NCI-H2227 (cell line): ENCODE results near the gene ERGIC1.
A peak's percentile ranks its signal among the peaks of the same experiment; 100 is the strongest.

Experiments used
- DNase-seq: peaks from one replicate; lab custom pipeline; 2025; ENCODE audit not compliant: unreplicated experiment; lab: John Stamatoyannopoulos, UW

The ERGIC1 gene

GRCh38 chr5:172915514-172915913, 81.5 kb downstream of the ERGIC1 start:
- DNase-seq, result no peak

GRCh38 chr5:172918421-172919371, 84.6 kb downstream of the ERGIC1 start:
- no peak for DNase-seq

DNA sequence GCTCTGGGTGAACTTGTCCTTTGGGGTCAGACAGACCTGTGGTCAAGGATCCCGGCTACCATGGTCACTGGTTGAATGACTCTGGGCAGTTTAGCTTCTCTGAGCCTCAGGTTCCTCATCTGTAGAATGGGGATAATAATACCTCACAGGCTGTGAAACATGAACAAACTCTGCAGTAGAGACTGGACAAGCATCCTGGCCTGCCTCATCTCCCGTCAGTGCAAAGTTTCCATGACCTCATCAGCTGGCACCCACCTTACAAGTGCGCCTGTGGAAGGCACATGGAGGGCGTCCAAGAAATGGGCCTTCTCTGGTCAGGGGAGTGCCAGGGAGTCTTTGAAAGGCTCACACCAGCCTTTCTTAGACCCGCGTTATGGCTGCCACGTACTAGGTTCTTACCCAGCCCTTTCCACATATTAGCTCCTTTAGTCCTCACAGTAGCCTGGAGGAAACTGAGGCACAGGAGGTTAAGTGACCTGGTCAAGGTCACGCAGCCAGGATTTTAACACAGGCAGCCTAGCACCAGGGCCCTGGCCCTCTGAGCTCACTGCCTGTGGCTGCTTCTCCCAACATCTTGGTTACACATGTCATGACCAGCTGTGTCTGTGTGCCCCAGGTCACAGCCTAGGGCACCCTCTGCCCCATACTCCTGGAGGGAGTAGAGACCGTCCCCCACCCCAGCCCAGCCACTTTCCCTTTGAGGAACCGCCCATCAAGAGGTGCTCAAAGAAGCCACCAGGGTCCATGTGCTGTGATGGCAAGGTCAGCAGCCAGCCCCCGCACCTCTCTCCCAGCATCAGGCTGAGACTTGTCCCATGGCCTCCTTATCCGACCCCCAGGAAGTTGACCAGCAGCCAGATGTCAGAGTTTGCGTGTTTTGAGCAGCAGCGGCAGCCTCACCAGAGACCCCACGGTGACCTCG, 85.7 kb downstream of the ERGIC1 start:
- DNase-seq, result no peak

- no peak for DNase-seq
Observed at GRCh38 chr5:172920447-172920849, 86.4 kb downstream of the ERGIC1 start.

DNA sequence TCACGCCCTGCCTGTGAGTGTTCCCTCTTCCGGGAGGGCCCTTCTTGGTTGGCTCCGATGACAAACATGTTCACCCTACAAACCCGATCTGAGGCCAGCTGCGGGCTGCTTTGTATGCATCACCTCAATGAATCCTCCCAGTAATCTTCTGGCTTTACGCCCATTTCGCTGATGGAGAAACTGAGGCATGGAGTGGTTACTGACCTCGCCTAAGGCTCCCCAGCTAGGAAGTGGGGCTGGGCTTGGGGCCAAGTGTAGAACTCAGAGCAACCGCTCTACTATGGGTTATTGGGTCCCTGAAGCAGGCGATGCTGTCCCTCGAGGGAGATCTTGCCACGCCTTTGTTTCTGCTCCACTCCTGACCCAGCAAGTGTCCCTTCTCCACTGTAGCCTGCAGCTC, 86.9 kb downstream of the ERGIC1 start:
- DNase-seq, result no peak

- no peak for DNase-seq
Observed at GRCh38 chr5:172921906-172922305, 87.9 kb downstream of the ERGIC1 start.

DNA sequence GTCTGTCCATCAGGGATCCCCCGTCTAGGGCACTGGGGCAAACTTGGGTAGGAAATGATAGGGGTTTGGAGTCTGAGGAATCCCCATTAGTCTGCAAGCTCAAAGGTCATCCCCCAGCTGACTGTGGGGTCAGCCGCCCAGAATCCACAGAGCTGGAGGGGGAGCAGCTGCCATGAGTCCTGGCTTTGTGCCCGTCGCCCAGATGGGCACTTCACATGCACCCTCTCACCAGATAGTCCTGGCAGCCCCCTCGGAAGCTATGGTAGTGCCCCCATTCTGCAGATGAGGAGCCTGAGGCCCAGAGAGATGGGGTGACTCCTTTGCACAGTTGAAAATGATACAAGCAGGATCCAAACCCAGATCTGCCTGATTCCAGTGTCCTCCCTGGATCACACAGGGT, 89.5 kb downstream of the ERGIC1 start:
- DNase-seq, result no peak

DNA sequence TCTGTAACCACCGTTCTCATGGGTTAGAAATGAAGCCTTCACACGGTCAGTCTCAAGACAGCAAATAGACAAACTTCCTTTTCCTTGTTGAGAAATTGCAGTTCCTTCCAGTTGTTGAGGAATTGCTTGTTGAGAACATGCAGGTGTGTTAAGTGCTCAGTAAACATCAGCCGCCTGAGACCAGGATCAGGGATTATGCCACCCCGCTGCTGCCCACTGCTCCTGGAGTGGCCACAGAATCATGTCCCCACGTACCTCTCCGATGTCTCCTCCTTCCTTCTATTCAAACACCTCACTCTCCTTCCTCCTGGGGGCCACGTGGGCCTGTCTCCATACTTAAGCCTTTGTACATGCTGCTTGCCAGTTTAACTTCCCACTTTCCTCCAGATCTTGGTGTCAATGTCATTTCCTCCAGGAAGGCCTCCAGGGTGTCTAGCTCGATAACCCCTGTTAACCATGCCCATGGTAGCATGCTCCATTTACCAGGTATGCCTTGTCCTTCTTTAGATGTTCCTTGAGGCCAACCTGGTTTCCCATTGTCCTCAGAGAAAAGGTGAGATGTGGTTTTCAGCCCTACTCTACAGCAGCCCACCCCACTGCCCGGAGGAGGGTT, 91.4 kb downstream of the ERGIC1 start:
- no peak for DNase-seq

DNA sequence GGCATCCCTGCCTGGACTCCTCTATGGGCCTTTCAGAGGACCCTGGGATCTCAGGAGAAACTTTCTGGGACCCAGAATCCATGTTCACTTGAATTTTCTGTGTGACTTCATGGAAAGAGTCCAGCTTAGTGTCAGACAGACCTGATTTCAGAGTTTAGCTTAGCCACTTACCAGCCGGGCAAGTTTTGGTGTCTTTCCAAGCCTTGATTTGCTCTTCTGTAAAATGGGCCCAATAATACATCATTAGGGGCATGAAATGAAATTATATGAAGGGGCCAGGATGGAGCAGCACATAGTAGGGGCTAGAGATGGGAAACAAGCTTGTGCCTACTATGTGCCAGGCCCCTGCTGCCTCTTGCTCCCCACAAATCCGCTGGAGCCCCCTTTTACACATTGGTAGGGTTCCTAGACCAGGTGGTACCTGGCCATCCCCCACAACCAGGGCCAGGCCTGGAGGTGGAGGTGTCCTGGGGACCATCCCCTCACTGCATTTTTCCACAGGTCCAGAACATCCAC, 92.0 kb downstream of the ERGIC1 start:
- DNase-seq, result no peak

- no peak for DNase-seq
Observed at GRCh38 chr5:172926796-172927195, 92.7 kb downstream of the ERGIC1 start.

- no peak for DNase-seq
Observed at GRCh38 chr5:172929371-172929838, 95.4 kb downstream of the ERGIC1 start.

DNA sequence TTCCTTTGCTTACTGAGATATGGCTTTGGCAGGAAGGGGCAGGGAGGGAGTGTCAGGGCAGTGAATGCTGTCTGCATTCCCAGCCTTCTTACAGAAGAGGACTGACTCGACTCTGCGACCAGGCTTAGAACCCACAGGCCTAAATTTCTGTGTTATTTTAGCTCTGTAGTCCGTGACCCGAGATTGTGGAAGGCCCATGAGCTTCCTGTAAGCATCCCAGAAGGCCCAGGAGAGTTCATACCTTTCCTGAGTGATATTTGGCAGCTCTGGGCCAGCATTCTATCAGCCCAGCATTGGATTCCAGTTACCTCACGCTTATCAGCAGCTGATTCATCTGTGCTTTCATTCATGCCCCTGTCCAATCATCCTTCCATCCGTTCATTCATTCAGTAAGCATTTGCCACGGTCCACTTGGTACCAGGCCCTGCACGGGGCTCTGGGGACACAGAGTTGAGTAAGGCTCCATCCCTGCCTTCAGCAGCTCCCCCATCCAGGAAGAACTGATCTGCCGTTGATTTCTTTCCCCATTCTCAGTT, 97.0 kb downstream of the ERGIC1 start:
- DNase-seq, result no peak

- peak; percentile 57 for DNase-seq
Observed at GRCh38 chr5:172932313-172933017, 98.4 kb downstream of the ERGIC1 start.

- no peak for DNase-seq
Observed at GRCh38 chr5:172933238-172933637, 99.2 kb downstream of the ERGIC1 start.

DNA sequence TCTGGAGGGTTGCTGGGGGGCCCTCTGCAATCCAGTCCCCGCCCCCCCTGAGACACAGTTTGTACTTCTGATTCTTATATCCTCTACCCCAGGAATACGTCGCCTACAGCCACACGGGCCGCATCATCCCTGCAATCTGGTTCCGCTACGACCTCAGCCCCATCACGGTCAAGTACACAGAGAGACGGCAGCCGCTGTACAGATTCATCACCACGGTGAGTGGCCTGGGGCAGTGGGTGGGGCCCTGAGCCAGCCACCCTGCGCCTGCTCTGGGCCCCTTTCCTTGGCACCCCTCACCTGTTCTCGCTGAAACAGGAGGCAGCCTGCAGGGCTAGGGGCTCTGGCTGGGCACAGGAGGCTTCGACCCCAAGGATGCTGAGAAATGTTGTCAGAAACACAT, 101.0 kb downstream of the ERGIC1 start:
- DNase-seq, result peak; percentile 2

DNA sequence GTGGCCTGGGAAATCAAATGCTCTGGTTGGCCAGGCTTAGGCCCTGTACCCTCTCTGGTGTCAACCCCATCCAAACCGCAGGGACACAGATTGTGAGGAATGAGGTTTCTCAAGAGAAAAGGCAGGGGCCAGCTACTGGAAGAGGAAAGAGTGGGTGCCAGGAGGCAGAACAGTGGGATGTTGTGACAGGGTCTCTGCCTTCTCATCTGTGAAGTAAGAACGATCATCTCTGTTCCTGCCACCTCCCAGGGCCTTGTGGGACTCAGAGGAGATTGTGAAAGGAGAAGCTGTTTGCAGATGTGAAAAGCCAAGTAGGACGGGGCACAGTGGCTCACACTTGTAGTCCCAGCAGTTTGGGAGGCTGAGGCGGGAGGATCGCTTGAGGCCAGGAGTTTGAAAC, 102.3 kb downstream of the ERGIC1 start:
- DNase-seq, result no peak

GRCh38 chr5:172939071-172939470, 105.0 kb downstream of the ERGIC1 start:
- DNase-seq, result peak; percentile 17

GRCh38 chr5:172939611-172940267, 105.7 kb downstream of the ERGIC1 start:
- DNase-seq, result peak; percentile 78

DNA sequence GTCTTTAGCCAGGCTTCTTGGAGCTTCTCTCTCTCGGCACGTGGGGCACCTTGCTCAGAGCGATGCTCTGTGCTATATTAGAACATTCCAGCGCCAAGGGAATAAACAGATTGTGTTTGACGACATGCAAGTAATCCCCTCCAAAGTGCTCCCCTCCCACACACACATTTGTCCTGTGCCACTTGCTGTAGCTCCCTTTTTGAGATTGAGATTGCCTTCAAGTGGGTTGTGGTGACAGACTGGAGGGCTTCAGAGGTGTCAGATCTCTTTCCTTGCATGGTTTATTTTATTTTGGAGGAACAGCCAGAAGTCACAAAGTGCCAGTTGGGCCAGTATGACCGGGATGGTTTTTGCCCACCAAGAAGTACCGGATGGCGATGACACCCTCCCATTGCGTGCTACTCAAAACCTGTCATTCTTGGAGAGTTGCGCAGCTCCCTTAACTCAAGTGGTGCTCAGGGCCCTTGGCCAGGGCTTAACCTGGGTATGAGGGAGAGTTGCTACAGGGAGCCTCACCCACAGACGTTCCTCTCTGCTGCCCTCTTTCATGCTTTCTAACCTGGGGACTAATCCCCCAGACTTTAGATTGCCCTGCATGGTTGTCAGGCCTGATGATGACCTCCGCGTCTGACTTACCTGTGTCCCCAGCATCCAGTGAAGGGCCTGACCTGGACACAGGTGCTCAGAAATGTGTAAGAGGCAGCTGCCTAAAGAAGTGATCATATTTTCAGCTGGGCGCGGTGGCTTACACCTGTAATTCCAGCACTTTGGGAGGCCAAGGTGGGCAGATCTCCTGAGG, 106.4 kb downstream of the ERGIC1 start:
- no peak for DNase-seq
